SK-N-SH treated with all-trans-retinoic acid at 6 μM for 48 hours (cell line): ENCODE measurements around the gene DNAJB8.

Experiments used
- ATAC-seq: fragments of 200-7000 bp; cut with Tn5 transposase; 3 replicates; pipeline ENCODE4 v1.9.1; 2020; ENCODE audit warnings: mild to moderate bottlenecking, moderate library complexity
- ARNTL ChIP-seq: fragments of 450-650 bp; formaldehyde crosslinking; IDR thresholded peaks from 2 replicates; pipeline ENCODE4 v1.5.0; 2020; ENCODE audit warnings: low read depth, mild to moderate bottlenecking, moderate library complexity, borderline replicate concordance
- BACH2 ChIP-seq: fragments of 250-450 bp; sonication (Bioruptor Pico); IDR thresholded peaks from 2 replicates; pipeline ENCODE4 v1.9.0; 2021; ENCODE audit warnings: mild to moderate bottlenecking, borderline replicate concordance
- CSDC2 ChIP-seq: fragments of 250-450 bp; sonication (Bioruptor Pico); IDR thresholded peaks from 2 replicates; pipeline ENCODE4 v1.5.0; 2020; ENCODE audit warnings: mild to moderate bottlenecking, moderate library complexity
- GLIS3 ChIP-seq: fragments of 250-450 bp; sonication (Bioruptor Pico); IDR thresholded peaks from 2 replicates; pipeline ENCODE4 v1.5.0; 2020; ENCODE audit warnings: mild to moderate bottlenecking, moderate library complexity
- ISL1 ChIP-seq: fragments of 250-450 bp; sonication (Bioruptor Pico); IDR thresholded peaks from 2 replicates; pipeline ENCODE4 v2.1.2; 2022; ENCODE audit warnings: mild to moderate bottlenecking, moderate library complexity
- OSR1 ChIP-seq: fragments of 250-450 bp; sonication (Bioruptor Pico); IDR thresholded peaks from 2 replicates; pipeline ENCODE4 v1.8.0; 2022; ENCODE audit warnings: moderate library complexity, mild to moderate bottlenecking, inconsistent platforms
- PPARA ChIP-seq: fragments of 250-450 bp; sonication (Bioruptor Pico); IDR thresholded peaks from 2 replicates; pipeline ENCODE4 v1.5.0; 2020; ENCODE audit warnings: mild to moderate bottlenecking, borderline replicate concordance
- RARB ChIP-seq: fragments of 250-450 bp; sonication (Bioruptor Pico); IDR thresholded peaks from 2 replicates; pipeline ENCODE4 v1.8.0; 2021; ENCODE audit warnings: mild to moderate bottlenecking, moderate library complexity
- TCF4 ChIP-seq: fragments of 250-450 bp; sonication (Bioruptor Pico); IDR thresholded peaks from 2 replicates; pipeline ENCODE4 v1.8.0; 2021; ENCODE audit warnings: mild to moderate bottlenecking, moderate library complexity, borderline replicate concordance
- TOX ChIP-seq: fragments of 250-450 bp; sonication (Bioruptor Pico); IDR thresholded peaks from 2 replicates; pipeline ENCODE4 v1.8.0; 2021; ENCODE audit warnings: mild to moderate bottlenecking, moderate library complexity, borderline replicate concordance
- ZC3H10 ChIP-seq: fragments of 250-450 bp; sonication (Bioruptor Pico); IDR thresholded peaks from 2 replicates; pipeline ENCODE4 v1.5.1; 2021; ENCODE audit warnings: mild to moderate bottlenecking, moderate library complexity
- ZFP3 ChIP-seq: fragments of 250-450 bp; sonication (Bioruptor Pico); IDR thresholded peaks from 2 replicates; pipeline ENCODE4 v1.5.0; 2020; ENCODE audit warnings: mild to moderate bottlenecking, moderate library complexity
- ZFP30 ChIP-seq: fragments of 450-650 bp; formaldehyde crosslinking; IDR thresholded peaks from 2 replicates; pipeline ENCODE4 v1.5.0; 2022; ENCODE audit warnings: mild to moderate bottlenecking, moderate library complexity
- ZNF70 ChIP-seq: fragments of 450-650 bp; formaldehyde crosslinking; IDR thresholded peaks from 2 replicates; pipeline ENCODE4 v1.5.0; 2020; ENCODE audit warnings: mild to moderate bottlenecking, moderate library complexity
- ZNF8 ChIP-seq: fragments of 450-650 bp; formaldehyde crosslinking; IDR thresholded peaks from 2 replicates; pipeline ENCODE4 v1.5.0; 2020; ENCODE audit warnings: mild to moderate bottlenecking, moderate library complexity
- TF ChIP-seq, protein P1 (sequence below): fragments of 250-450 bp; sonication (Bioruptor Pico); IDR thresholded peaks from 2 replicates; pipeline ENCODE4 v1.8.0; 2021; ENCODE audit warnings: low read depth, mild to moderate bottlenecking, moderate library complexity, borderline replicate concordance
- TF ChIP-seq, protein P2 (sequence below): fragments of 250-450 bp; sonication (Bioruptor Pico); IDR thresholded peaks from 2 replicates; pipeline ENCODE4 v1.5.1; 2021; ENCODE audit warnings: mild to moderate bottlenecking, moderate library complexity
- TF ChIP-seq, protein P3 (sequence below): fragments of 250-450 bp; sonication (Bioruptor Pico); IDR thresholded peaks from 2 replicates; pipeline ENCODE4 v1.8.0; 2020; ENCODE audit warnings: mild to moderate bottlenecking, moderate library complexity, borderline replicate concordance
- TF ChIP-seq, protein P4 (sequence below): fragments of 250-450 bp; sonication (Bioruptor Pico); IDR thresholded peaks from 2 replicates; pipeline ENCODE4 v1.5.1; 2020; ENCODE audit warnings: low read depth, mild to moderate bottlenecking, moderate library complexity
- TF ChIP-seq, protein P5 (sequence below): fragments of 250-450 bp; sonication (Bioruptor Pico); IDR thresholded peaks from 2 replicates; pipeline ENCODE4 v1.5.0; 2020; ENCODE audit warnings: mild to moderate bottlenecking, moderate library complexity

DNAJB8 gene

DNA sequence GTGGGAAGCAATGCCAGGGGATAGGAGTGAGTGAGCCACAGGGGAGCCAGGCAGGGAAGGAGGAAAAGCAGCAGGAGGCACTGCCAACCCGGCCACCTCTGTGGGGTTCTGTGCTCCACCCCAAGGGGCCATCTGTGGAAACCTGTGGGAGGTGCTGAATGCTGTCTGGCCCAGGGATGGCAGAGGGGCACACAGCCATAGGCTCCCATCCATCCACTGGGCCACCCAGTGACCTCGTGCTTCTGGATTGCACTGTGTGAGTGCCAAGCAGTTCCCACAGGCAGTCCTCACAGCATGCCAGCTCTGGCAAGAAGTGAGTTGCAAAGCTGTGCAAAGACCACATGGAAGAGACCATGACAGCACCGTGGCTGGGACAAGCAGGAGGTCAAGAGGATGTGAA lies 27.5 kb downstream of the DNAJB8 start:
- TF ChIP-seq, protein P1, sequence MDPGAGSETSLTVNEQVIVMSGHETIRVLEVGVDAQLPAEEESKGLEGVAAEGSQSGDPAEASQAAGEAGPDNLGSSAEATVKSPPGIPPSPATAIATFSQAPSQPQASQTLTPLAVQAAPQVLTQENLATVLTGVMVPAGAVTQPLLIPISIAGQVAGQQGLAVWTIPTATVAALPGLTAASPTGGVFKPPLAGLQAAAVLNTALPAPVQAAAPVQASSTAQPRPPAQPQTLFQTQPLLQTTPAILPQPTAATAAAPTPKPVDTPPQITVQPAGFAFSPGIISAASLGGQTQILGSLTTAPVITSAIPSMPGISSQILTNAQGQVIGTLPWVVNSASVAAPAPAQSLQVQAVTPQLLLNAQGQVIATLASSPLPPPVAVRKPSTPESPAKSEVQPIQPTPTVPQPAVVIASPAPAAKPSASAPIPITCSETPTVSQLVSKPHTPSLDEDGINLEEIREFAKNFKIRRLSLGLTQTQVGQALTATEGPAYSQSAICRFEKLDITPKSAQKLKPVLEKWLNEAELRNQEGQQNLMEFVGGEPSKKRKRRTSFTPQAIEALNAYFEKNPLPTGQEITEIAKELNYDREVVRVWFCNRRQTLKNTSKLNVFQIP (CRISPR knock-in tag), result no peak
- TF ChIP-seq, protein P2, sequence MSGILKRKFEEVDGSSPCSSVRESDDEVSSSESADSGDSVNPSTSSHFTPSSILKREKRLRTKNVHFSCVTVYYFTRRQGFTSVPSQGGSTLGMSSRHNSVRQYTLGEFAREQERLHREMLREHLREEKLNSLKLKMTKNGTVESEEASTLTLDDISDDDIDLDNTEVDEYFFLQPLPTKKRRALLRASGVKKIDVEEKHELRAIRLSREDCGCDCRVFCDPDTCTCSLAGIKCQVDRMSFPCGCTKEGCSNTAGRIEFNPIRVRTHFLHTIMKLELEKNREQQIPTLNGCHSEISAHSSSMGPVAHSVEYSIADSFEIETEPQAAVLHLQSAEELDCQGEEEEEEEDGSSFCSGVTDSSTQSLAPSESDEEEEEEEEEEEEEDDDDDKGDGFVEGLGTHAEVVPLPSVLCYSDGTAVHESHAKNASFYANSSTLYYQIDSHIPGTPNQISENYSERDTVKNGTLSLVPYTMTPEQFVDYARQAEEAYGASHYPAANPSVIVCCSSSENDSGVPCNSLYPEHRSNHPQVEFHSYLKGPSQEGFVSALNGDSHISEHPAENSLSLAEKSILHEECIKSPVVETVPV, result no peak
- TF ChIP-seq, protein P3, sequence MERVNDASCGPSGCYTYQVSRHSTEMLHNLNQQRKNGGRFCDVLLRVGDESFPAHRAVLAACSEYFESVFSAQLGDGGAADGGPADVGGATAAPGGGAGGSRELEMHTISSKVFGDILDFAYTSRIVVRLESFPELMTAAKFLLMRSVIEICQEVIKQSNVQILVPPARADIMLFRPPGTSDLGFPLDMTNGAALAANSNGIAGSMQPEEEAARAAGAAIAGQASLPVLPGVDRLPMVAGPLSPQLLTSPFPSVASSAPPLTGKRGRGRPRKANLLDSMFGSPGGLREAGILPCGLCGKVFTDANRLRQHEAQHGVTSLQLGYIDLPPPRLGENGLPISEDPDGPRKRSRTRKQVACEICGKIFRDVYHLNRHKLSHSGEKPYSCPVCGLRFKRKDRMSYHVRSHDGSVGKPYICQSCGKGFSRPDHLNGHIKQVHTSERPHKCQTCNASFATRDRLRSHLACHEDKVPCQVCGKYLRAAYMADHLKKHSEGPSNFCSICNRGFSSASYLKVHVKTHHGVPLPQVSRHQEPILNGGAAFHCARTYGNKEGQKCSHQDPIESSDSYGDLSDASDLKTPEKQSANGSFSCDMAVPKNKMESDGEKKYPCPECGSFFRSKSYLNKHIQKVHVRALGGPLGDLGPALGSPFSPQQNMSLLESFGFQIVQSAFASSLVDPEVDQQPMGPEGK, result no peak
- peak; percentile 68 for ATAC-seq

DNA sequence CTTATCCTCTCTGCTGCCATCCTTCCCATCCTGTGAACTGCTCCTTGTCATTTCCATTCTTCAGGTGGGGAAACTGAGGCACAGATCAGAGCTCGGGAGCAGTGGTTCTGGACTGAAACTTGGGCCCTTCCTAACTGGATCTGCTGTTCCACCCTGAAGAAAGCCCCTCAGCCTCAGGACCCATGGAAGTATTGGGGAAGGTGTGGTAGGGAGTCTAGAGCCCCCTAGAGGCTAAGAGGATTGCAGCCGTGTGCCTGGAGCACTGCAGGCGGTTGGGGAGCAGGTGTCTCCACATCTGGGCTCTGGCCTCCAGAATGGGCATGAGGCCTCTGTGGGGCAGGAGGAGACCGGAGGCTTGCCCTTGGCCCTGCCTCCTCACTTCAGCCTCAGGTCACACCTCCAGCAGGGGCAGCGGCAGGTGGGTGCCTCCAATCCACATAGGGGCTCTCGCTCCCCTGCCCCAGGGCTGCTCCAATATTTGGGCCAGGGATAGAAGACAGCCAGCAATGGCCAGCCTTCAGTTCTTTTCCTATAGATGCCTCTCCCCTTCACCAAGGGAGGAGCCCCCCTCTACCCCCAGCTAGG lies 28.1 kb downstream of the DNAJB8 start:
- peak; percentile 31; the same call in 1 of the 3 replicates for ATAC-seq
- no peak for TF ChIP-seq RARB (CRISPR knock-in tag)
- TF ChIP-seq ZNF70 (CRISPR knock-in tag), result no peak
- TF ChIP-seq OSR1 (CRISPR knock-in tag), result no peak
- TF ChIP-seq, protein P3, result no peak
- no peak for TF ChIP-seq ZFP3
- TF ChIP-seq, protein P2, result no peak
- TF ChIP-seq ARNTL (CRISPR knock-in tag), result no peak
- TF ChIP-seq TCF4 (CRISPR knock-in tag), result no peak
- TF ChIP-seq ZNF8 (CRISPR knock-in tag), result no peak
- no peak for TF ChIP-seq TOX (CRISPR knock-in tag)
- TF ChIP-seq, protein P4, sequence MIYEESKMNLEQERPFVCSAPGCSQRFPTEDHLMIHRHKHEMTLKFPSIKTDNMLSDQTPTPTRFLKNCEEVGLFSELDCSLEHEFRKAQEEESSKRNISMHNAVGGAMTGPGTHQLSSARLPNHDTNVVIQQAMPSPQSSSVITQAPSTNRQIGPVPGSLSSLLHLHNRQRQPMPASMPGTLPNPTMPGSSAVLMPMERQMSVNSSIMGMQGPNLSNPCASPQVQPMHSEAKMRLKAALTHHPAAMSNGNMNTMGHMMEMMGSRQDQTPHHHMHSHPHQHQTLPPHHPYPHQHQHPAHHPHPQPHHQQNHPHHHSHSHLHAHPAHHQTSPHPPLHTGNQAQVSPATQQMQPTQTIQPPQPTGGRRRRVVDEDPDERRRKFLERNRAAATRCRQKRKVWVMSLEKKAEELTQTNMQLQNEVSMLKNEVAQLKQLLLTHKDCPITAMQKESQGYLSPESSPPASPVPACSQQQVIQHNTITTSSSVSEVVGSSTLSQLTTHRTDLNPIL (CRISPR knock-in tag), result no peak
- TF ChIP-seq ISL1 (CRISPR knock-in tag), result no peak
- TF ChIP-seq ZC3H10 (CRISPR knock-in tag), result no peak
- no peak for TF ChIP-seq CSDC2
- TF ChIP-seq ZFP30 (CRISPR knock-in tag), result no peak
- TF ChIP-seq, protein P5, sequence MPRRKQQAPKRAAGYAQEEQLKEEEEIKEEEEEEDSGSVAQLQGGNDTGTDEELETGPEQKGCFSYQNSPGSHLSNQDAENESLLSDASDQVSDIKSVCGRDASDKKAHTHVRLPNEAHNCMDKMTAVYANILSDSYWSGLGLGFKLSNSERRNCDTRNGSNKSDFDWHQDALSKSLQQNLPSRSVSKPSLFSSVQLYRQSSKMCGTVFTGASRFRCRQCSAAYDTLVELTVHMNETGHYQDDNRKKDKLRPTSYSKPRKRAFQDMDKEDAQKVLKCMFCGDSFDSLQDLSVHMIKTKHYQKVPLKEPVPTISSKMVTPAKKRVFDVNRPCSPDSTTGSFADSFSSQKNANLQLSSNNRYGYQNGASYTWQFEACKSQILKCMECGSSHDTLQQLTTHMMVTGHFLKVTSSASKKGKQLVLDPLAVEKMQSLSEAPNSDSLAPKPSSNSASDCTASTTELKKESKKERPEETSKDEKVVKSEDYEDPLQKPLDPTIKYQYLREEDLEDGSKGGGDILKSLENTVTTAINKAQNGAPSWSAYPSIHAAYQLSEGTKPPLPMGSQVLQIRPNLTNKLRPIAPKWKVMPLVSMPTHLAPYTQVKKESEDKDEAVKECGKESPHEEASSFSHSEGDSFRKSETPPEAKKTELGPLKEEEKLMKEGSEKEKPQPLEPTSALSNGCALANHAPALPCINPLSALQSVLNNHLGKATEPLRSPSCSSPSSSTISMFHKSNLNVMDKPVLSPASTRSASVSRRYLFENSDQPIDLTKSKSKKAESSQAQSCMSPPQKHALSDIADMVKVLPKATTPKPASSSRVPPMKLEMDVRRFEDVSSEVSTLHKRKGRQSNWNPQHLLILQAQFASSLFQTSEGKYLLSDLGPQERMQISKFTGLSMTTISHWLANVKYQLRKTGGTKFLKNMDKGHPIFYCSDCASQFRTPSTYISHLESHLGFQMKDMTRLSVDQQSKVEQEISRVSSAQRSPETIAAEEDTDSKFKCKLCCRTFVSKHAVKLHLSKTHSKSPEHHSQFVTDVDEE (CRISPR knock-in tag), result no peak
- TF ChIP-seq, protein P1 (CRISPR knock-in tag), result no peak
- TF ChIP-seq PPARA (CRISPR knock-in tag), result no peak
- TF ChIP-seq BACH2, result no peak
- TF ChIP-seq GLIS3, result no peak
